NCI-H187 treated with DMSO at 0.1 percent for 48 hours (cell line): ENCODE results near the gene UGT1A7.

Experiments used
- DNase-seq: peaks from one replicate; lab custom pipeline; 2025; lab: John Stamatoyannopoulos, UW

UGT1A7 gene

GRCh38 chr2:233799087-233799665 lies 117.5 kb downstream of the UGT1A7 start:
- no peak for DNase-seq

- no peak for DNase-seq
These were observed 118.0 kb downstream of the UGT1A7 start for GRCh38 chr2:233799716-233800115.

- DNase-seq, result no peak
These were observed 118.5 kb downstream of the UGT1A7 start for GRCh38 chr2:233800208-233800607.

GRCh38 chr2:233801357-233802131 lies 119.8 kb downstream of the UGT1A7 start:
- no peak for DNase-seq

GRCh38 chr2:233802132-233802815 lies 120.6 kb downstream of the UGT1A7 start:
- DNase-seq, result no peak

- DNase-seq, result no peak
These were observed 121.7 kb downstream of the UGT1A7 start for GRCh38 chr2:233803292-233803911.

- no peak for DNase-seq
These were observed 122.3 kb downstream of the UGT1A7 start for GRCh38 chr2:233803994-233804393.

- no peak for DNase-seq
These were observed 125.6 kb downstream of the UGT1A7 start for GRCh38 chr2:233807215-233807865.

- DNase-seq, result no peak
These were observed 126.5 kb downstream of the UGT1A7 start for GRCh38 chr2:233807966-233808935.

- DNase-seq, result no peak
These were observed 128.7 kb downstream of the UGT1A7 start for GRCh38 chr2:233810385-233810784.

GRCh38 chr2:233811087-233811486 lies 129.4 kb downstream of the UGT1A7 start:
- no peak for DNase-seq

GRCh38 chr2:233811732-233812131 lies 130.0 kb downstream of the UGT1A7 start:
- no peak for DNase-seq

GRCh38 chr2:233813236-233814055 lies 131.7 kb downstream of the UGT1A7 start:
- no peak for DNase-seq

- no peak for DNase-seq
These were observed 132.5 kb downstream of the UGT1A7 start for GRCh38 chr2:233814056-233814835.

- no peak for DNase-seq
These were observed 134.2 kb downstream of the UGT1A7 start for GRCh38 chr2:233815861-233816260.

GRCh38 chr2:233816334-233816733 lies 134.6 kb downstream of the UGT1A7 start:
- DNase-seq, result no peak

- no peak for DNase-seq
These were observed 135.1 kb downstream of the UGT1A7 start for GRCh38 chr2:233816771-233817170.

GRCh38 chr2:233817361-233817911 lies 135.7 kb downstream of the UGT1A7 start:
- no peak for DNase-seq
